Measurements from ENCODE around the gene PRKAR1A.

DNA sequence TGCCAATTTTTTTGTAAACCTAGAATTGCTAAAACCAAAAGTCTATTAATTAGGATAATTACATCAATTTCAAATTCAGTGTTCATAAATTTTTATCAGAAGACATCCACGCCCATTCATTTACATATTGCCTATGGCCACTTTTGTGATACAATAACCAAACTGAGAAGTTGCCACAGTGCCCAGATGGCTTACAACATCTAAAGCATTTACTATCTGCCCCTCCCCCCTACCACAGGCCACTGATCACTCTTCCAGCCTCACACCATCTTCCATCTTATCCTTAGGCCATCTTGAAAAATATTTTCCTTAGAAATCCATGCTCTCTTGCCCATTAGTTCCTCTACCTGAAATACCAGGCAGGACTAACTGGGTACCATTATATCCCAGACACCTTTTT, 6.3 kb upstream of the PRKAR1A start:
- no peak for TF ChIP-seq SNAI2 (CRISPR knock-in tag; IDR thresholded peaks at IDR 0.05)
- TF ChIP-seq PPARA (CRISPR knock-in tag; IDR thresholded peaks at IDR 0.05; ENCODE audit: borderline replicate concordance) = no peak

All from SK-N-SH treated with all-trans-retinoic acid at 6 μM for 48 hours (cell line).